Measurements from ENCODE around the gene RBM20.

The RBM20 gene

GRCh38 chr10:110788620-110789385 lies 144.7 kb downstream of the RBM20 start:
- DNase-seq (ENCODE audit: low read depth): no peak

GRCh38 chr10:110789604-110790433 lies 145.7 kb downstream of the RBM20 start:
- no peak for DNase-seq (ENCODE audit: low read depth)

GRCh38 chr10:110790913-110791506 lies 146.9 kb downstream of the RBM20 start:
- DNase-seq (ENCODE audit: low read depth): no peak

GRCh38 chr10:110791541-110792073 lies 147.5 kb downstream of the RBM20 start:
- no peak for DNase-seq (ENCODE audit: low read depth)

- DNase-seq (ENCODE audit: low read depth): no peak
Measured at GRCh38 chr10:110792476-110793125, 148.5 kb downstream of the RBM20 start.

- DNase-seq (ENCODE audit: low read depth): no peak
Measured at GRCh38 chr10:110793128-110793812, 149.1 kb downstream of the RBM20 start.

GRCh38 chr10:110793886-110794285 lies 149.8 kb downstream of the RBM20 start:
- DNase-seq (ENCODE audit: low read depth): no peak

- DNase-seq (ENCODE audit: low read depth): no peak
Measured at GRCh38 chr10:110794808-110795207, 150.7 kb downstream of the RBM20 start.

- DNase-seq (ENCODE audit: low read depth): no peak
Measured at GRCh38 chr10:110797416-110797815, 153.3 kb downstream of the RBM20 start.

GRCh38 chr10:110798340-110798739 lies 154.2 kb downstream of the RBM20 start:
- DNase-seq (ENCODE audit: low read depth): no peak

GRCh38 chr10:110802090-110802489 lies 158.0 kb downstream of the RBM20 start:
- DNase-seq (ENCODE audit: low read depth): no peak

- DNase-seq (ENCODE audit: low read depth): peak; percentile 70
Measured at GRCh38 chr10:110802551-110803238, 158.6 kb downstream of the RBM20 start.

- no peak for DNase-seq (ENCODE audit: low read depth)
Measured at GRCh38 chr10:110803239-110803749, 159.2 kb downstream of the RBM20 start.

GRCh38 chr10:110803830-110804338 lies 159.7 kb downstream of the RBM20 start:
- peak; percentile 59 for DNase-seq (ENCODE audit: low read depth)

- DNase-seq (ENCODE audit: low read depth): no peak
Measured at GRCh38 chr10:110804376-110804775, 160.2 kb downstream of the RBM20 start.

- DNase-seq (ENCODE audit: low read depth): no peak
Measured at GRCh38 chr10:110805292-110805691, 161.2 kb downstream of the RBM20 start.

- DNase-seq (ENCODE audit: low read depth): no peak
Measured at GRCh38 chr10:110806335-110806734, 162.2 kb downstream of the RBM20 start.

- no peak for DNase-seq (ENCODE audit: low read depth)
Measured at GRCh38 chr10:110808123-110808522, 164.0 kb downstream of the RBM20 start.

GRCh38 chr10:110808615-110809014 lies 164.5 kb downstream of the RBM20 start:
- DNase-seq (ENCODE audit: low read depth): no peak

GRCh38 chr10:110810625-110811024 lies 166.5 kb downstream of the RBM20 start:
- DNase-seq (ENCODE audit: low read depth): no peak

Data from ELR (cell line).